ENCODE data around the gene E4F1.

GRCh38 chr16:2186064-2186463 is 37.3 kb upstream of the E4F1 start:
- TF ChIP-seq CTCF (conservative IDR thresholded peaks at IDR 0.05 in 1 of 2, IDR thresholded peaks at IDR 0.05 in 1 of 2; ENCODE audit: extremely low read depth in 1 of 2, insufficient read depth in 1 of 2, low read depth in 1 of 2, low read length in 2 of 2), result no peak
- no peak for TF ChIP-seq EZH2 (IDR thresholded peaks at IDR 0.05; ENCODE audit: borderline replicate concordance, low read length)
